LNCAP (cell line): ENCODE measurements around the gene SSR3.

Source experiments
- TF ChIP-seq, protein P1 (sequence below): fragments of 450-650 bp; IDR thresholded peaks from 2 replicates; pipeline ENCODE4 v1.5.1; 2017; ENCODE audit warnings: mild to moderate bottlenecking

Gene SSR3

DNA sequence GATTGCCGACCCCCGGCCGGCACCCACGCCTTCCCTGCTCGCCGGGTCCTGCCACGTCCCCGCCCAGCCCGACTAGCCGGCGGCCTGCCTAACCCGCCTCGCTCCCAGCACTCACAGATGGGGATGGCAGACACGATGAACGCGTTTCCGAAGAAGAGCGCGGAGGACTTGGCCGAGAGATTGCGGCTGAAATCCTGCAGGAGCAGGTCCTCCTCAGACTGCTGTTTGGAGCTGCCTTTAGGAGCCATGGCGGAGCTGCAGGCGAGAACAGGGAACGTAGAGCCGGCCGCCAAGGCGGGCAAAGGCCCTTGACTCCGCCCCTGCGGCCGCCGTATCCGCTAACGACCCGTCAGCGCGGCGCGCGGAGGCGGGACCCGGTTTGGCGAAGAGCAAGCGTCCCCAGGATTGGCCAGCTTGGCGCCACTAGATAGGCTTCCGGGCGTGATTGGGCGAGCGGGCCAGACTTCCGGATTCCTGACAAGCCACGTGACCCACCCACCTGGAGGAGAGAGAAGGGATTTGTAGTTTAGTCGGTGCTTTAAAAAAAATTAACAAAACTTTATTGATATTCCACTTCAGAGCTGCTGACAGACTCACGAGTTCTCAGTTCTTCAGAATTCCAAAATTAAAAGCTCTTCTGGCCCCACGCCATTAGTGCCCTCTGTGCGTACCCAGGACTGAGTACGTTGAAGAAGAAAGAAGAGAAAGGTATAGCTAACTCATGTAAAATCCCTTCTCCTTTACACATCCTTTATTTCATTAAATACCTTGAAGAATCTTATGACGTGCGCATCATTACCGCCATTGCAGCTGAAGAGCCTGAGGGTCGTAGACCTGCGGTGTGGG lies at the start of gene SSR3:
TSS of gene SSR3 (minus strand) at position 276 of the 846 bp plus-strand sequence. CDS start at position 248, 28 bp downstream.
- TF ChIP-seq, protein P1, sequence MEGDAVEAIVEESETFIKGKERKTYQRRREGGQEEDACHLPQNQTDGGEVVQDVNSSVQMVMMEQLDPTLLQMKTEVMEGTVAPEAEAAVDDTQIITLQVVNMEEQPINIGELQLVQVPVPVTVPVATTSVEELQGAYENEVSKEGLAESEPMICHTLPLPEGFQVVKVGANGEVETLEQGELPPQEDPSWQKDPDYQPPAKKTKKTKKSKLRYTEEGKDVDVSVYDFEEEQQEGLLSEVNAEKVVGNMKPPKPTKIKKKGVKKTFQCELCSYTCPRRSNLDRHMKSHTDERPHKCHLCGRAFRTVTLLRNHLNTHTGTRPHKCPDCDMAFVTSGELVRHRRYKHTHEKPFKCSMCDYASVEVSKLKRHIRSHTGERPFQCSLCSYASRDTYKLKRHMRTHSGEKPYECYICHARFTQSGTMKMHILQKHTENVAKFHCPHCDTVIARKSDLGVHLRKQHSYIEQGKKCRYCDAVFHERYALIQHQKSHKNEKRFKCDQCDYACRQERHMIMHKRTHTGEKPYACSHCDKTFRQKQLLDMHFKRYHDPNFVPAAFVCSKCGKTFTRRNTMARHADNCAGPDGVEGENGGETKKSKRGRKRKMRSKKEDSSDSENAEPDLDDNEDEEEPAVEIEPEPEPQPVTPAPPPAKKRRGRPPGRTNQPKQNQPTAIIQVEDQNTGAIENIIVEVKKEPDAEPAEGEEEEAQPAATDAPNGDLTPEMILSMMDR: no peak

DNA sequence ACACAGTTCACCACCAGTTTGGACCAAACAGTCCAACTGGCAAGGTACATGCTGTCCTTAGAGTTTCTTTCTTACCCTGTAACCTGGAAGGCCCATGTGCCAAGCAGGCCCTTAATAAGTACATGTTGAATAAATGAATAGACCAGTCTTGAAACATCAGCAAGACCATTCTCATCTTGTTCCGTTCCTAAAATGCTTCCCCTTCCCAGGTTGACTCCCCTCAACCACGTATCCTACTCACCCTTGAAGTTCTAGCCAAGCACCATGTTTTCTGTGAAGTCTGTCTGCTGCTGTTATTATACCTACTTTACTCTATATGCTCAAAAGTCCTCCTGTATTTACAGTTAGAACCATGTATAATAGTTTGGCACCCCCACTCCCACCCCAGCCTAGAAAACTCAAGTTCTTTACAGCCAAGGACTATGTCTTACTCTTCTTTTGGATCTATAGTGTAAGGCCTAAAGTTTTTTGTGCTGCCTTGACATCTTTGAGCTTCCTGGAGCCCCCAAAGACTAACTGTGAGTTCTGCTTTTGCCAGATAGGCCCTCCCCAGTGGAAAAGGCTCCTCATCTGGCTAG lies 49.2 kb upstream of the SSR3 start:
- TF ChIP-seq, protein P1: no peak

DNA sequence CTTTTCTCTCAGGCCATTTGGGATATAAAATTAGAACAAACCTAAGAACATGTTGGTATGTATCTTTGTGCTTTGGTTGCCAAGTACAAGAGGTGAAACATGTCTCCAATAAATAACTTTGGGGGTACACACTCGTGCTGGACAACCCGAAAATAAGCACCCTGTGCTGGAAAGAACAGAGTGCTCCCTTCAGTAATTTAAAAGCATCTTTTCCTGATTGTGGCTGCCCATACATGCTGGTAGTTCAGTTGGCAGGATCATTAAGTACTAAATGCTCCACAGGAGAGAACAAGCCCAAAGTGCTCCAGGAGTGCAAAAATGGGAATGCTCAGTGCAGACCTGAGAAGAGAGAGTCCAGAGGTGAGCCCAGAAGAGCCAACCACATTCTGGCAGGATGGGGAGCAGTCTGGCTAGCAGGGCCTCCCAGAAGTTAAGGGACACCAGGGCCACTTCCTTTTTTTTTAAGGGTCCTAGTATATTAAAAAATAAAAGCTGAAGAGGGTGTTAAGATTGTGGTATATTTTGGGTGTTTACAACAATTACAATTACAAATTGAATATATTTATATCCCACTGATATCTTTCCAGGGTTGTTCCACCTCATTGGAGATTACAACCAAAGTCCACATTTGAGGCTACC lies 48.6 kb upstream of the SSR3 start:
- TF ChIP-seq, protein P1: no peak

DNA sequence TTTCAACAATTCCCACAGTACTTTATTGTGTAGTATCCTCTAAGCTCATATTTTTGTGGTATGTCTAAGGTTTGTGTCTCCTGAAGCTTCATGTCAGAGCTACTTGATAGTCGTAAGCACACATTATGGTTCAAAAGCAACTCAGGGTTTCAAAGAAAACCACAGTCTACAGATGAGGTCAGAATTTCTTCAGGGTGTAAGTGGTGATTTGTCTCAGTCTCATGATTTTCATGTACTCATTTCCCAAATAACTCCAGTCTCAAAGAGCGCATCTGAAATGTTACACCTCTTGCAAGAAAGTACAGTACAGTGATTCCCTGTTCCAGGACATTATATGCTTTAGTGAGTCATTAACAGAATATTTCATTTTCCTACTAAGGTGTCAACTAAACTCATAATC lies 47.5 kb upstream of the SSR3 start:
- TF ChIP-seq, protein P1: no peak

DNA sequence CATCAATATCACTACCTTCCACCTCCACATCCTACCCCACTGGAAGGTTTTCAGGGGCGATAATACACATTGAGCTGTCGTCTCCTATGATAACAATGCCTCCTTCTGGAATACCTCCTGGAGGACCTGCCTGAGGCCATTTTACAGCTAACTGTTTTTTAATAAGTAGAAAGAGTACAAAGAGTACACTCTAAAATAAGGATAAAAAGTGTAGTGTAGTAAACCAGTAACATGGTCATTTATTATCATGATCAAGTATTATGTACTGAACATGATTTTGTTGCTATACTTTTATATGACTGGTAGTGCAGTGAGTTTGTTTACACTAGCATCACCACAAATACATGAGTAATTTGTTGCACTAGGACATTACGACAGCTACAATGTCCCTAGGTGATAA lies 46.6 kb upstream of the SSR3 start:
- TF ChIP-seq, protein P1: no peak

DNA sequence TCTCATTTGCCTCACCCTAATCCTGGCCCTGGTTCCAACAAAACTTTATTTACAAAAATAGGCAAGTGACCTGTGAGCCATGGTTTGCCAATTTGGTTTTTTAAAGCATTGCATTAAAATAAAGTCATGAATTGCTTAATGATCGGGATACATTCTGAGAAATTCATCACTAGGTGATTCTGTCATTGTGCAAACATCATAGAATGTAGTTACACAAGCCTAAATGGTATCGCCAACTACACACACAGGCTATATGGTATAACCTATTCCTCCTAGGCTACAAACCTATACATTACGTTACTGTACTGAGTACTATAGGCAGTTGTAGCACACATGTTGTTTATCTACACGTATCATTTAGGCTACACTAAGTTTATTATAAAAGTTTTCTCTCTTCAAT lies 45.9 kb upstream of the SSR3 start:
- TF ChIP-seq, protein P1: no peak

DNA sequence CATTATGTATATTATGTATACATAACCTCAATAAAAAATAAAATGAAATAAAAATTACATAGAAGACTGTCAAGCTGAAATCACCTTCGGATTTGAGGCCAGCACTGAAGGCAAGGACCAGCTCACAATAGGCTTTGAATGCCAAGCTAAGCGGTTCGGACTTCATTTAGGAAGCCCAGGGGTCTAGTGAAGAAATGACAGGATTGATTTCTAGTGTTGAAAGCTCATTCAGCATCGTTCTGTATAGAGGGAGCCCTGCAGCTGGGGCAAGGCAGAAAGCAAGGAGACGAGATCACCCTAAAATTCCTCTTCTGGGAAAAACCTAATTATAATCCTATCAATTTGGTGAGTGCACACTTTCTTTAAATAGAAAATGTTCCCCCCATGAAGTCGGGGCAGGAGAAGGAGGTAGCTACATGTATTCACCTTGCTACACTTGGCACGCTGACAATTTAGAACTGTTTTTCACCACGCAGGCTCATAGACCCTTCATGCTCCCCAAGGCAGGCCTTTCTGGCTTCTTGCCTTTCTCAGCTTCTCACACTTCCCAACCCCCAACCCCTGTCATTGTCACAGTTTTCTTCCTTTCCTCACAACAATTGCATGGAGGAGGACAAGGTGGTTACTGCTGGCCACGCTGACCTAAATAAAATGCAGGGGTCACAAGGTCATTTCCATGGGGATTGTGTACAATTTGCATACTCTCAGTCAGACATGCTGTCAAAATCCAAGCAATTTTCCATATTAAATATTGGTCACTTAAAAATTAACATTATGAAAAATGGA lies 44.4 kb upstream of the SSR3 start:
- TF ChIP-seq, protein P1: no peak
